Stimulated activated CD8-positive, alpha-beta memory T cell treated with anti-CD3 and anti-CD28 coated beads, Interleukin-15, amount 100 ng/mL, for 1 hour (primary cell): ENCODE measurements around the gene PDAP1.
"Not testable (repeated sequence)": the region's sequence is repeated elsewhere in the genome, so short reads cannot be mapped to it uniquely, and the experiment has no call there.

Source experiments
- DNase-seq: peaks from one replicate; pipeline ENCODE4 v3.0.0-alpha.2; 2020; ENCODE audit warnings: low read depth

Gene PDAP1

GRCh38 chr7:99424932-99425730 is 16.7 kb upstream of the PDAP1 start:
- no peak for DNase-seq

DNA sequence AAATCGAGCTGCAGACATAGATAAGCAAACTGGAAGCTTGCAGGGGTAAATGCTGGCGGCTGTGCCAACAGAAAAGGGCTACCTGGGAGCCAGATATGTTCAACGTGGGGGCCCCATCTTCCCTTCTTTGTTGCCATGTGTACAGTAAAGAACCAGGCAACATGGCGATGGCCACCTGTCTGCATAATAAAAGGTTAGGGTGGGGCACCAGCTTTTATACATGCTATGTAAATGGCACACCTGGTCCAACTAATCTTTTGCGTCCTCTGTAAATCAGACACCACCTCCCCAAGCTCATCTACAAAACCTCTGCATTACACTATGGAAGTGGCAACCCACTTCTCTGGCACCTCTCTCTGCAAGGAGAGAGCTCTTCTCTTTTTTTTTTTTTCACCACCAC is 14.2 kb upstream of the PDAP1 start:
- no peak for DNase-seq

DNA sequence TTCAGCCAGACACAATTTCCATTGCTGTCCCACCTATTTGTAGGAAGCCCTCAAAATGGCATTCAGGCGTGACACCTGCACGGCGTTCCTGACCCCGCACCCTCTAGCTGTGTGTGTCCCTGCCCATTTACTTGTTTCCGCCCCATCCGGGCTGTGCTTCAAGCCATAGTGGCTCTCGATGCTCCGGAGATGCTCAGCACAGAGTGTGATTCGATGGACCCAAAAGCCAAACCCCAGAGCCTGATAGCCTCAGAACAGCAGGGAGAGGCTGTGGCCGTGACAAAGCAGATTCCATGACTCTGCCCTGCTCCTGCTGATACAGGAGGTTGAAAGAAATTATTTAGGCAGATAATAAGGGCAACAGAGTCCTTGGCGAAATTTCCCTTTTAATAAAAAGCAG is 13.8 kb upstream of the PDAP1 start:
- DNase-seq: no peak

DNA sequence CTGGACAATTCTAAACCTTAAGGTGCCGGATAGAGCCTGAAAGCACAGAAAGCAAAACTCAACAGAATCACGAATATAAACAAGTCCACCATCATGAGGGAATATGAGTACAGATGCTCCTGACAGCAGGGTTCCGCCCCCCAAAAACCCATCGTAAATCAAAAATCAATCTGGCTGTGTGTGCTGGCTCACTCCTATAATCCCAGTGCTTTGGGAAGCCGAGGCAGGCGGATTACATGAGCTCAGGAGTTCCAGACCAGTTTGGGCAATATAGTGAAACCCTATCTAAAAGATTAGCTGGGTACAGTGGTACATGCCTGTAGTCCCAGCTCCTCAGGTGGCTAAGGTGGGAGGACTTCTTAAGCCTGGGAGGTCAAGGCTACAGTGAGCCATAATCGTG is 12.6 kb upstream of the PDAP1 start:
- DNase-seq: no peak

- DNase-seq: no peak
Measured at GRCh38 chr7:99420213-99420612, 11.8 kb upstream of the PDAP1 start.

GRCh38 chr7:99419323-99420021 is 11.1 kb upstream of the PDAP1 start:
- DNase-seq: no peak

DNA sequence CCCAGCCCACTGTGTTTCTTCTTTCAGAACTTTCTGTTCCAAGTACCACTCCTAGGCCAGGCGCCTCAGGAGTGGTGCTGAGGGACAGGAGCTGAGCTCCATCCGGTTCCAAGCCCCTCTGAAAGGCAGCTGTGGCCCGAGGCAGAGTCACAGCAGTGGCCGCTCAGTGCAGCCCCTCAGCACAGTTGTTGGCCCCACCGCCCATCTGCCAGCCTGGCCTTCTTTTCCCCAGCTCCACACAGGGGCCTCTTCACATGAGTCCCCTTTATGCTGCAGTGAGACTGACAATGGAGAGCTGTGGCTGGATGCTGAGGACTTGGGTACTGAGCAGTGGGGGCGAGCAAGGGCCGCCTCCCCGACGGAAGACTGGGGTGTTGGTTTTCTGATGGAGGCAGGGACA is 9.9 kb upstream of the PDAP1 start:
- no peak for DNase-seq

DNA sequence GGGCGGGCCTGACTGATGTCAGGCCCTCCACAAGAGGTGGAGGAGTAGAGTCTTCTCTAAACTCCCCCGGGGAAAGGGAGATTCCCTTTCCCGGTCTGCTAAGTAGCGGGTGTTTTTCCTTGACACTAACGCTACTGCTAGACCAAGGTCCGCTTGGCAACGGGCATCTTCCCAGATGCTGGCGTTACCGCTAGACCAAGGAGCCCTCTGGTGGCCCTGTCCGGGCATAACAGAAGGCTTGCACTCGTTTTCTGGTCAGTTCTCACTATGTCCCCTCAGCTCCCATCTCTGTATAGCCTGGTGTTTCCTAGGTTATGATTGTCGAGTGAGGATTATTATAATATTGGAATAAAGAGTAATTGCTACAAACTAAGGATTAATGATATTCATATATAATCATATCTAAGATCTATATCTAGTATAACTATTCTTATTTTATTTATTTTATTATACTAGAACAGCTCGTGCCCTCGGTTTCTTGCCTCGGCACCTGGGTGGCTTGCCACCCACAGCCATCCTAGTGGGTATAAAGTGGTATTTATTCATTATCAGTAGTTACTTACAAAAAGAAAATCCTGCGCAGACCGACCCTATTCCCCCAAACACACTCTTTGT is 7.2 kb upstream of the PDAP1 start:
- not testable (repeated sequence) for DNase-seq

DNA sequence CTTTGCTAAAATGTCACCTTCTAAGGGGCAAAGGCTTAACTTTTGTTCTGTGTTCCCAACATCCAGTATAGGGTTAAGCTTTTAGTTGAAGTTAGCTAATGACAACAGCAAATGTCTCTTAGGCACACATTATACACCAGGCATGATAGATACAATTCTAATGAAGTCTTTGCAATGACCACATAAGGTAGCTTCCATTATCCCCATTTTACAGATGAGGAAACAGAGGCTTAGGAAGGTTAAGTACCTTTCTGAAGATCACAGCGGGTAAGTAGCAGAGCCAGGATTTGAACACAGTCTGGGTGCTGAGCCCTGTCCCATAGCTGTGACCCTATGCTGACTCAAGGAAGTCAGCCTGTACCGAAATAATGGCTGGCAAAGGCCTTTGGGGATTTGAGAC is 2.2 kb upstream of the PDAP1 start:
- DNase-seq: no peak

DNA sequence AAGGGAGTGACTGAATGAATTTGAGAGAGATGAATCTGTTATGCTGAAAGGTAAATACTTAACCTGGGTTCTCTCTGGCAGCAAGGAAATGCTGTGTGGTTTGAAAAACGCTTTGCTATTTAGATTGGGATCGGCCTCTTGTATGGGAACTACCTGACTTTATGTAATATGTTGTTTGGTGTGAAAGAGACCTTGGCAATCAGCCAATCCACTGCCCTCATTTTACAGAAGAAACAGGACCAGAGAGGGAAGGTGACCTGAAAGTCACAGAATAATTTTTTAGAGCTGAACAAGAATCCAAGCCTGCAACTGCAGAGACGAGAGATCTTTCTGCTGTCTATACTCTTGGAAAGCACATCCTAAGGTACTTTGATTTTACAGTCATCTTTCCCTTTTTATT is 1.4 kb upstream of the PDAP1 start:
- DNase-seq: no peak

DNA sequence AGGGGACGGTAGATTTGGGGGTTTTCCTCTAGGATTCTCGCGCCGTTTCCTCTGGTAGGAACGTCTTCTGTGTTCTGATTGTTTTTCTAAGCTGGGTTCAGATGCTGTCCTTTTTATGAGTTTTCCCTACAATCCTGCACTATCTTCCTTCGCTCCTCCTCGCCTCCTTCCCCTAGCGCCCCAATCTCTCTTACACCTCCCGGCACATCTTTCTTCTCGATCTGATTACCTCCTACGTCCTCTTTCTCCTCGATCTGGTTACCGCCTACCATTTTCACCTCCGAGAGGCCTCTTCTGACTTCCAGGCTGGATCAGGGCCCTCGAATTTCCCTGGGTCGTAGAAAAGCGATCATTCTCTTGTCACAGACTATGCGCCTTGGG is 785 bp upstream of the PDAP1 start:
- DNase-seq: no peak

DNA sequence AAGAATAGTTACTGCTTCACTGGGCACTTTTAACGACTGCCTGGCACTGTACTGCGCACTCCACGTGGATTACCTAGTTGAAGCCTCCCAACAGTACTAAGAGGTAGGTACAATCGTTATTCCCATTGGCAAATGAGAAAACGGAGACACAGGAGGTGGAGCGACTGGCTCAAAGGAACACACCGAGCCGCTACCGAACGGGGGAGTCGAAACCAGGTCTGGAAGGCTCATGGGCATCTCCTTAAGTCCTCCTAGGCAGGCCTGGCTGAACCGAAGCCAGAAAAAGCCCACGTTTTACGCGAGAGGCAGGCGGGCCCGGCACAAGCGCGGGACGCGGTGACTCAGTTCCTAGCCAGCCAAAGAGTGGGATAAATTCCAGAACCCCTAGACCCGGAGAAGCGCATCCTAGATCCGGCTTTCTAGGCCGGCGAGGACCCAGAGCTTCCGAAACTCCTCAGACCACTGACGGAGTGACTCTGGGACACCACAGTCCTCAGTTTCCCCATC is 472 bp downstream of the PDAP1 start:
- no peak for DNase-seq

- DNase-seq: no peak
Measured at GRCh38 chr7:99406557-99406956, 1.8 kb downstream of the PDAP1 start.

DNA sequence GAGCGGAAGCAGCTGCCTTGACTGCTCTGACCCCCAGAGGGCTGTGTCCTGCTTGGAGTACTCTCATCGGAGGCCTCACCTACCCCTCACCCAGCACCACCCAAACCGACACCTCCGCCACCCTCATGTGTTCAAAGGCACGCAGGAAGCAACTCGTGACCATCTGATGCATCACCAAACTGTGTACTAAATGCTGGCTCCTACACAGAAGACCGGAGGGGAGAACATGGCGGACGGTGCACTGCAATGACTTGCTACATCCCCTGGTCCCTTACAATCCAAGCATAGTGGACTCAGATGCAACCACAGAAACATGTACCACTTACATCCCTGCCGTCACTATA is 3.4 kb downstream of the PDAP1 start:
- no peak for DNase-seq

DNA sequence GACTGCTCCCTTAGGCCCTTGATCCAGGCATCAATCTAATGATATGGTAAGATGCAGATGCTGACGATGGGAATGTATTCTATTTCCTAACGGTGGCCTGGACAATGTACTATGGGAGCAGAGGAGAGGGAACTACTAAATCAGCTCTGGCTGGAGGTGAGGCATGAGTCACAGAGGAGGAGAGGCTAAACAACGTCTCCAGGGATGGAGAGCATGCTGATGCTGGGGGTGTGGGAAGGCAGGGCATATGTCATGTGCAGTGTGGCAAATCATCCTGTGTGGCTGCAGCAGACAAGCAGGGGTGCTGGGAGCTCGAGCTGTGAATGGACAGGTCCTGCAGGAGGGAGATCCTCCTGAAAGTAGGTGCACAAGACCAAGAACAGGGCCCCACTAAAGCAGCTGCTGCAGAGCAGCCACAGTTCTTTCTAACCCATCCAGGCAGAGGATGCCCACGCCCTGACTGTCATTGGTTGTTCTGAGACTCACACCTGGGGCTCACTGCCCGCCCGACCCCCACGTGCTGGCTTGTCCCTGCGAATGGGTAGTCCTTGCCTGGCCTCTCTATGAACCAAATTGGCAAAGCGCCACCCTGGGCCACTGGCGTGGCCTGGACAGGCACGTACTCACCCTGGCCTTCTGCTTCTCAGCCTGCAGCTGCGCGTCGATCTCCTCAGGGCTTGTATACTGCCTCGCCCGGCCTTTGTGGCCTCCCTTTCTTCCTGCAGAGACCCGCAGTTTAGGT is 4.0 kb downstream of the PDAP1 start:
- DNase-seq: no peak

DNA sequence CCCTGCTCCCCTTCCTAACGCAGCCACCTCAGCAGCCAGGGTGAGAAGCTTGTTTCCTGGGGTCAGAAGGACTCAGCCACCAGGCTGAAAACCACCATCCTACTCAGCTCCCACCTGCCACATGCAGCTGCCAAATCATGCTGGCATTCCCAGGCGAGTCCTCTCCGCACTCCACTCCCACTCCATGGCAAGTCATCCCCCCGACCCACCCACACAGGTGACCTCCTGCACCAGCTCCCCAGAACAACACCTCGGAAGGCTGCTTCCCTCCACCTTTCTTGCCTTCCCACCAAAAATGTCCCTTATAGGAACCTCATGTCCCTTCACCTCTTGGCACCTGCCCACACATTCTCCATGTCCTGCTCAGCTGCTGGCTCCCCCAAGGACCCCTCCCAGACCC is 4.6 kb downstream of the PDAP1 start:
- DNase-seq: no peak

DNA sequence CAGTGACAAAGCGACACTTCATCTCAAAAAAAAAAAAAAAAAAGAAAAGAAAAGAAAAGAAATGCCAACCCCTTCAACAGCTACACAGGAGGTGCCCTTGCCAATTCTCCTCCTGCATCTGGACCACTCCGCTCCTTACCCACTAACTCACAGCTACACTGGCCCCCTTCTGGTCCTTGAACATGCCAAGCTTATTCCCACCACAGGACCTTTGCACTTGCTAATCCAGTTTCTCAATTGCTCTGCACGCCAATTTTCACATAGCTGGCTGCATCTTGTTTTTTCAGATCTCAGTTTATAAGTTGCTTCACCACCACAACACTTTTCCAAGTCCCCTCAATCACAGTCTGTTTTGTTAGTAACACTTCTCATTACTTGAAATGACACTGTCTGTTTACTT is 5.5 kb downstream of the PDAP1 start:
- no peak for DNase-seq

DNA sequence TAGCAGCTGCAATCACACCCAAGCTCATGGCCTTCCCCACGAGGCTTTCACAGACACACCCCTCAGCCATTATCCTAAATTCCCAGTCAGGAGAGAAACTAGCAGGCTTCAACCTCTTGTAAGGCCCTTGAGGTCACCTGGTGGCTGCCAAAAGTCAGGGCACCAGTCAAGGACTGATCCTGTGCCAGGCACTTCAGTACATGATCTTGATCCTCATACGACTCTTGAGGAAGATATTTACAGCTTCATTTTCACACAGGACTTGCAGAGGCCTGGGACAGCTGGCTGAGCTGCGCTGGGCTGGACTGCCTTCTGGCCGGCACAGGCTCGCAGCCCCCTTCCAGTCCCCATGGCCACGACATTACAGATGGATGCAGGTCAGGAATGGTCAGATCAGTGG is 8.8 kb downstream of the PDAP1 start:
- DNase-seq: no peak

DNA sequence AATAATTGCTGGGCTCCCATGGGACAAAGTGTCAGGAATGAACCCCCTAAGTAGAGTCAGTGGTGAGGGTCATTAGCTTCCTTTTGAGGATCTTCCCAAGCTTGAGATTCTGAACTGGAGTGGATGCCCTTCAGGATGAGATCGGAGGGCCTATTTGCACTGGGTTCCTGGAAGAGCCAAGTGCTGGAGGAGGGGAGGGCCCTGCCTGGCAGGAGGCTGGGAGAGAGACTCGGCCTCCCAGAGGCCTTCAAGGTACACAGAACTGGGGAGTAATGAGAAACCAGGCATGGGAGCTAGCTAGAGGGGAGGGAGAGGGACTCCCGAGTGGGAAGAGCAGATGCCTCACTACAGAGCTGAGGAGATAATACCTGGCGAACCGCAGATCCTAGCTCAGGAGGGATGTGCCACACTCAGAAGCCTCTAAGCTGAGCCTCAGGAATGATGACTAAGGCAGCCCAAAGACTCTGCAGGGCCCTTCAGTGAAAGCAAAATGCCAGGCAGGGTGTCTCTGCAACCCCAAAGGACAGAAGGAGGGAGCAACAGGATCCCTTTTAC is 9.4 kb downstream of the PDAP1 start:
- DNase-seq: no peak

DNA sequence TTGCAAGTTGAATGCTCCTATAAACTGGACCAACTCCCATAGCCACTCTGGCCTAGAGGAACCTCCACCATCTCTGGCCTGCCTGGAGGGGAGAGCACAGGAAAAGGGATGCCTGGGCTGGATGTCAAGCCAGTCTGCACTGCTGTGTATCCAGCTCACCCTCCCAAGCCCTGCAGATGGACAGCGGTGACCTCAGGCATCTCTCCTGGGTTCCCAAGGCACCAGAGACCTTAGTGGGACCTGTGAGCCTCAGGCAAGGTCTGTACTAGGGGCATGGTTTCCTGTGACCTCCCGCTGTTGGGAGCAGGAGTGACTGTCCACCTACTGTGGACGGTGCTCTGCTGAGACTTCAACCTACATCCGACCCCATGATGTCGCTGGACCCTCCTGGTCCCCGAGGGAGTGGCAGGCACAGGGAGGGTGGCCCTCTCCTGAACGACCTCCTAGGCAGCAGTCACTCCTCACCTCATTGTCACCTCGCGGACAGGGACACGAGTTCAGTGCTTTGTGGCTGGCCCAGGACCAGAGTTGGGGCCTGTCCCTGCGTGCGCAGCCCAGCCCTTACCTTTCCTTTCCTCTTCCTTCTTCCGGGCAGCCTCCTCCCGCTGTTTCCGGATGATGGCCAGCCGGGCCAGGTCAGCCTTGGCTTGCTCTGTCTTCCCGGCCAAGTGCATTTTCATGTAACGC is 11.0 kb downstream of the PDAP1 start:
- no peak for DNase-seq

DNA sequence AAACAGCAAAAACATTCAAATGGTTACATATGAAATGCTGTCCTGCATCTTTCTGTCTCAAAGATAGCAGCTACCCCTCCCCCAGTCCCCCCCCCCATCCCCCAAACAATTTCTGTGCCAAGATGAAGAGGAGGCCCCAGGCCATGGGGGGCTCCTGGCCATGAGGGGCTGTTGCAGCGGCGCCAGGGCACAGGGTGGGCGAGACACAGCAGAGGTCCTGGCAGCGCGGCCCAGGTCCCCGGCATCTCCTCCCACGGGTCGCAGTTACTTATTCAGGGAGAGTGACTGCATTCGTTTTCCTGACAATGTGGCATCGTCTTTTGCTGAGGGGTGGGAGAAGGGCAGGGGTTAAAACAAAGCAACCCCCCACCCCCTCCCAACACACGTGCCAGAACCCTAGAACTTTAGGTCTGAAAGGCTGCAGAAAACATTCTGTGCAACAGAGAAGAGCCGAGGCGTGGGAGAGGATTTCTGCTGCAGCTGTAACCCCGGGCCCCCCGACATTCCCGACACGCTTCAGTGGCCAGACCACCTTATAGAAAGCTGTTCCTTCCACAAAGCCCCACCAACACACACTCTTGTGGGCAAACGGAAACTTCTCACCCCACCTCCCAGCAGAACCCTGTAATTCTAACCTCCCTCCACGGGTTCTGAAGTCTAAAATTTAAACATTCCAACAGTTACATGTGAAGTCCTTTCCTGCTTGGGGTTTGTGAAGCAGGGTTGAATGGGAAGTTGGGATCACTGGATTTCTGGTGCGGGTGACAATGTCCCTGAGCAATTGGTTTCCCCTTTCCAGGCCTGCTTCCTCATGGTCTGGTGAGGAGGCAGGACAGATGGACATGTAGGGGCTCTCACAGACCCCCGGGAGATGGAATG is 11.7 kb downstream of the PDAP1 start:
- no peak for DNase-seq
